Stimulated activated naive CD4-positive, alpha-beta T cell (primary cell): ENCODE measurements around the gene UBXN10.
"Not testable (repeated sequence)": the region's sequence is repeated elsewhere in the genome, so short reads cannot be mapped to it uniquely, and the experiment has no call there.

Experiments
- DNase-seq, 6 experiments: peaks; one replicate each; lab custom pipeline; 2025; lab: John Stamatoyannopoulos, UW

Gene UBXN10

DNA sequence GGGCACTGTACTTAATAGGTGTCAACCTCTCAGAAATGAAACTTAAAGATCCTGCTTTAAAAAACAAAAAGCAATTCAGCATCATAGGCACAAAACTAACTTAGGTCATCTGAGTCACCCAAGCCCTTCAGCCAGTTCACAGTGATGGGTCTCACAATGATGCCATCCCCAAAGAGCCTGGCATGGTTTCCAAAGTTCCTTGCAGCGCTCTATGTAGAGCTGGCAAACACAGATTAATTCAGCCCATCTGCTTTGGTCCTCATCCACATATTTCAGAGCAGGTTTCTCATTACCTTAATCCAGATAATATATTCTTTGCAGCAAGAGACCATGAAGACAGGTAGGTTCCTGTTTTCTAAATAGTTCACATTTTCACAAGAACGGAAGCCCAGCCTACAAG is 15.1 kb downstream of the UBXN10 start:
- no peak for DNase-seq

DNA sequence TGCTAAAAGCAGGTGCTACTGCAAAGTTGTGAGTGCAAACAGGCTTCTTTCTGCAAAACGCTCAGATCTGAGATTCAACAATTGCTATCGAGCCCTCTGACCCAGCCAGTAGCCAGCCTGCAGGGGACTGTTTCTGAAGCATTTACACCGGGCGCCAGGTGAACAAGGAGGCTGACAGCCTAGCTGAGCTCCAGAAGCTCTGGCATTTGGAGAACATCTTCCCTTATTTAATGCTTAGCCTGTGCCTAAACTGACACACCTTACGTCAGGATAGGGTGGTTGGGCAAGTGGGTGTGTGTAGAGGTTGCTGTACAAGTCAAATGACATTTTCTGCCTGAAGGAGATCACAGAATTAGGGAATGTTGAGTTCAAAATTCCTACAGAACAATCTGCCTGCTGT is 16.3 kb downstream of the UBXN10 start:
- DNase-seq = no peak

- DNase-seq = no peak
Observed at GRCh38 chr1:20207546-20207945, 21.6 kb downstream of the UBXN10 start.

DNA sequence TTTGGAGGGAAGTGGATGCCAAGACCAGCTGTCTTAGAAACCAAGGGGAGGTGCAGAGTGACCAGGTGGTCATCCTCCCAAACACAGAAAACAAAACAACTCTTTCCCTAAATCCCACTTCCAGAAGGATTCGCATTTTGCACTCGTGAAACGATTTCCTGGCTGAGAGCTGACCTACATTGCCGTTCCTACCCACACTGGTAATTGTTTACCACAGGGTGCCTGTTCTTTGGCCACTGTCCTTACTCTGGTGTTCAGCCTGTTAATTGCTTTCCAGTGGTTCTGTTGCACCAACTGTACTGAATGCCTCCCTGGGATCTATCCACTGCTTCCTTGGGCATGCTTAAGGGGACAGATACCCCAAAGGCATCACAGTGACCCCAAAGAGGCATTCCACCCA is 23.6 kb downstream of the UBXN10 start:
- DNase-seq = no peak

GRCh38 chr1:20210736-20211460 is 25.0 kb downstream of the UBXN10 start:
- DNase-seq = no peak

DNA sequence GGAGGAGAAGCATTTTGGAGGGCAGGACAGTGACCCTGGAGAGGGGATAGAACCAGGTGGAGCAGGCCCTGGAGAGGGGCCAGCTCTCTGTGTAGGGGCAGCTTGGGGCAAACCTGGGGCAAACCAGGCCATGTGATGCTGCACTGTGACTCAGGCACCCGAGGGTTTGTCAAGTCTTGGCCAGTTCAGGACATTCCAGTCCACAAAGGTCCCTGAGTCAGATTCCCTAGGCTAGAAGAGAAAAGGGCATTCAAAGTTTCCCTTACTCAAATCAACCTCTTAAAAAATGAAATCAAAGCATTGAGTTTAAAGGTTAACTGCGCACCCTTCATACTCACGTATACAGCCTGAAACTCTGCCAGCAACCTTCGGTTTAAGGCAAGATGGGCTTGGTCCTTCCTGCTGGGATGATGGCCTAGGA is 25.6 kb downstream of the UBXN10 start:
- DNase-seq = no peak

GRCh38 chr1:20212085-20212684 is 26.3 kb downstream of the UBXN10 start:
- DNase-seq = no peak

DNA sequence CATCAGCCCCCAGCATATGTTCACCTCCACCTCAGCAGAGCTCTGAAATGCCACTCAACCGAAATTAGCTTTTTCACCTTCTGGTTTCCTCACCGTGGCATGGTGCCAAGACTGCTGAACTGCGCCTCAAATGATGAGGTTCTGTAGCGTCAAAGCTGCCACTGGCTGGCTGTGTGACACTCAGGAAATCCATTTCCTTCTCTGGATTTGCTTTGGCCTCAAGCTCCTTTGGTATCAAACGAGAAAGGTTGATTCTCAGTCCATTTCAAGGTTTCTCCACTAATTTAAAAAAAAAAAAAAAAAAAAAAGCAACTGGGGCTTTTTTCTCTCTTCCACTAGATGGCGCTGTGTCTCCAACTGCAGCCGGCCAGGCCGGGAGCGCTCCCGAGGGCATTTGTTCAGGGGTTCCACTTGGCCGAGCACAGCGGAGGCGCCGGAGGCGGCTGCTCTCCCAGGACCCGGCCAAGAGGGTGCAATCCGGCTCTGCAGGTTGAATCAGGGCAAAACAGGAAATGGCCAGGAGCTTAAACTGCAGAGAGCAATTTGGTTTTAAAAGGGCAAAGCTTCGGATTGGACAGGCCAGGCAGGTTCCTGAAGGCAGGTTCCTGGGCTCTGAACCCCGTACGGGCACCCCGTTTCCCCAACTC is 26.9 kb downstream of the UBXN10 start:
- DNase-seq = peak; percentile 11 to 72 (median 24)

DNA sequence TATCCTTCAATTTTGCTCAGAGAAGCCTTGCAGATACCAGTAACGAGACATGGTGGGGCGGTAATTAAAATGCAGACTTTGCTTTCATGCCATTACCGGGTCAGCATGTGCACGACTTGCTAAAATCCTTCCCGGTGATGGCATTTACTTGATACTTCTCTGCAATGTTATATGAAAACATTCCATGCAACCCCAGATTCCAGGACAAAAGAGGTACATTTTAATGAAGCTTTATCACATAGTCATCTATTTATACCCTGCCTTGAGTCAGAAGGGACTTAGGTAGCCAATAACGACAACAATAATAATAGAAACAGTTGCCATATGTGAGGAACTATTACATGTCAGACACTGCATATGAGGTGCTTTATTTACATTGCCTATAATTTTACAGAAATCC is 29.8 kb downstream of the UBXN10 start:
- no peak for DNase-seq

DNA sequence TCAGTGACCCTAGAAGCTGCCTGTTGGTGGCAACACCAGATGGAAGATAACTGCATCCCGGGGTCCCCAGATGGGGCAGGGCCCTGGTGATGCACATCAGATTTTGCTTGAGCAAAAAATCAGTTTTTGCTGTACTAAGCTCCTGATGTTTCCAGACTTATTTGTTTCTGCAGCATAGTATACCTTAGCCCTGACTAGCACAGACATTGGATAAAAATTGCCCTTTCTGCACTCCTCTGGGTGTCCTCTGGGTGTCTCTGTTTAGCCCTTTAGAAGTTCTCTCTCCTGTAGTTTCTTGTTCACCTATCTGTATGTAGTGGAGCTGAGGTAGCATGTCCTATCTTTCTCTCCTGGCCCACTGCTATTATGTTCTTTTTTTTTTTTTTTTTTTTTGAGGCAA is 30.7 kb downstream of the UBXN10 start:
- DNase-seq = peak in 2 of 6 experiments; percentile 4 to 13

DNA sequence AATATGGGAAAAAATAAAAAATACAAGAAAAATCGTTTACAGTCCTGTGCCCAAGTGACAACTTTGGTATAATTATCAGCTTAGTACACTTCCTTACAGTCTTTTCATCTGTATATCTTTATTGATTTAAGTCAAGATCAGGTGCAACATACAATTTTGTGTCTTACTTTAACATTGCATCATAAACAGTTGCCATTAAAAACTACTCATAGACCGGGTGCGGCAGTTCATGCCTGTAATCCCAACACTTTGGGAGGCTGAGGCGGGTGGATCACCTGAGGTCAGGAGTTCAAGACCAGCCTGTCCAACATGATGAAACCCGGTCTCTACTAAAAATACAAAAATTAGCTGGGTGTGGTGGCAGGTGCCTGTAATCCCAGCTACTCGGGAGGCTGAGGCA is 33.2 kb downstream of the UBXN10 start:
- not testable (repeated sequence) for DNase-seq

GRCh38 chr1:20220036-20220435 is 34.1 kb downstream of the UBXN10 start:
- no peak for DNase-seq

DNA sequence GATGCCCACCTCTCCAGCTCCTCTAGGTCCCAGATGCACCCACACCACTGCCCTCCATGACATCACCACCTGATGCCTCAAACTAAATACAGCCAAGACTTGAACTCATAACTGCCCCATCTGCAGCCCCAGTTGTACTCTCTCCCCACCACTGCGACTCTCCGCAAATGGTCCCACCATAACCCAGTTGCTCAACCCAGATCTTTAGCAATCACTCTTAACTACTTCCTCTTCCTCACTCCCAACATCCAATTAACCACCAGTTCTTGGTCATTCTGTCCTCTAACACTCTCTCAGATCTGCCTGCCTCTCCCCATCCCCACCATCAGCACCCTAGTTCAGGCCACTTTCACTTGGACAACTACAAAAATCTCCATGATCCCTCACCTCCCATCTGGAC is 37.2 kb downstream of the UBXN10 start:
- no peak for DNase-seq

GRCh38 chr1:20223551-20224419 is 37.9 kb downstream of the UBXN10 start:
- no peak for DNase-seq

- no peak for DNase-seq
Observed at GRCh38 chr1:20224546-20224945, 38.6 kb downstream of the UBXN10 start.

- no peak for DNase-seq
Observed at GRCh38 chr1:20227704-20228103, 41.8 kb downstream of the UBXN10 start.

- DNase-seq = no peak
Observed at GRCh38 chr1:20228314-20228825, 42.5 kb downstream of the UBXN10 start.

DNA sequence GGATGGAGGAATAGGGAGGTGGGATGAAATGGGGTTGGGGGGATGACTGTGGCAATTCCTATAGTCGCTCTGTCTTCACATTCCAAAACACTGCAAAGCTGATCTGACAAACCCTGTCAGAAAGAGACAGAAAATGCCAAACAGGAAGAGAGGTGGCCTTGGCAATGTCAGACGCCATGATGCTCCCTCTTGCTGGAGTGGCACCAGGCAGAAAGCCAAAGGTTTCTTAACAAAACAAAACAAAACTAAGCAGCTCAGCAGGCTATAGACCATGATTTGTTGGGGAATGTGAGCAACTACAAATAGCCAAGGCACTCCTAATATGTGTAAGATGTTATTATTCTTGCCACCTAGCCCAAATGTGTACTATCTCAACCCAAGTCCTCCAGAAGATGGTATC is 43.3 kb downstream of the UBXN10 start:
- no peak for DNase-seq

- DNase-seq = not testable (repeated sequence)
Observed at GRCh38 chr1:20232564-20232963, 46.7 kb downstream of the UBXN10 start.

DNA sequence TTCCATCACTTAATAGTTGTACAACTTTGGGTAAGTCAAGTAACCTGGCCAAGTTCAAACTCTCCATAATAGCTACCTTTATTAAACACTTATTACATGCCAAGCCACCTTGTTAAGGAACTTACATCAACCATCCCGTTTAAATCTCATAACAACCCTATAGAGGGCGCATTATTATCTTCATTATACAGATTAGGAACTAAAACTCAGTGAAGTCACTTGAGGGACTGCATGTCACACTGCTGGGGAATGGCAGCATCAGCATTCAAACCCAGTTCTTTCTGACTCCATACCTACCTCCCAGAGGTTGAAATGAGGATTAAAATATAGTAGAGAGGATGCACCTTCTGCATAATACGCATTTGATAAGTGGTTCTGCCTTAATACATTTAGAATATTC is 47.5 kb downstream of the UBXN10 start:
- DNase-seq = peak in 2 of 6 experiments; percentile 14 to 22

DNA sequence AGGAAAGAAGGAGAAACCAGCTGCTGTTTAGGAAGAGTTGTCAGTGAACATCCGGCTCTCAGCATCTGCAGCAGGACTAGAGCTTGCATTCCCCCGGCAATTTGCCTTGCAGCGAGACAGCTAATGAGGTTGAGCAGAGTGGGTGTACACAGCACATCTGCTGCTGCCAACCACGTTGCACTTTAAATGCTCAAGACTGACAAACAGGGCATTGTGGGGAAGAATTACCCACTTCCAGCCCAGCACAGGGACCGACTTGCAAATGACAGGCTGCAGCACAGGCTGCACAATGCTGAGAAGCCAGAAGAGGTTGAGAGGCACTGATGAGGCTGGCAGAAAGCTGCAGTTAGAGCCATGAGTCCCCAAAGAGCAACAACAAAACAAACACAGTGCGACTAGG is 48.0 kb downstream of the UBXN10 start:
- DNase-seq = no peak
